Activated CD4-positive, alpha-beta T cell treated with anti-CD3 and anti-CD28 coated beads, Interleukin-2, Interleukin-4, amounts not matched to agents 100 ng/mL and 50 ng/mL, durations not matched to agents 16 hours and 8 hours (primary cell): ENCODE data around the gene LRRC32.
"Not testable (repeated sequence)": the region's sequence is repeated elsewhere in the genome, so short reads cannot be mapped to it uniquely, and the experiment has no call there.

Source experiments
- DNase-seq: peaks from one replicate; pipeline ENCODE4 v3.0.0-alpha.2; 2020; ENCODE audit warnings: low spot score

The LRRC32 gene

GRCh38 chr11:76648061-76648460 is 22.5 kb downstream of the LRRC32 start:
- DNase-seq, result no peak

GRCh38 chr11:76646882-76647534 is 23.5 kb downstream of the LRRC32 start:
- DNase-seq, result no peak

GRCh38 chr11:76644591-76644990 is 26.0 kb downstream of the LRRC32 start:
- DNase-seq, result no peak

GRCh38 chr11:76643711-76644110 is 26.8 kb downstream of the LRRC32 start:
- not testable (repeated sequence) for DNase-seq

GRCh38 chr11:76642341-76642740 is 28.2 kb downstream of the LRRC32 start:
- DNase-seq, result no peak

- DNase-seq, result no peak
These were observed 28.6 kb downstream of the LRRC32 start for GRCh38 chr11:76641905-76642304.

- DNase-seq, result no peak
These were observed 30.0 kb downstream of the LRRC32 start for GRCh38 chr11:76640501-76640900.

- no peak for DNase-seq
These were observed 30.9 kb downstream of the LRRC32 start for GRCh38 chr11:76639621-76640020.

- DNase-seq, result no peak
These were observed 32.0 kb downstream of the LRRC32 start for GRCh38 chr11:76638270-76639197.

- DNase-seq, result no peak
These were observed 32.9 kb downstream of the LRRC32 start for GRCh38 chr11:76637491-76638269.

- DNase-seq, result no peak
These were observed 33.6 kb downstream of the LRRC32 start for GRCh38 chr11:76636826-76637460.

GRCh38 chr11:76635991-76636738 is 34.4 kb downstream of the LRRC32 start:
- DNase-seq, result no peak

- DNase-seq, result no peak
These were observed 35.7 kb downstream of the LRRC32 start for GRCh38 chr11:76634886-76635285.

- no peak for DNase-seq
These were observed 38.1 kb downstream of the LRRC32 start for GRCh38 chr11:76632492-76632891.

GRCh38 chr11:76631566-76632308 is 38.8 kb downstream of the LRRC32 start:
- DNase-seq, result no peak

- DNase-seq, result no peak
These were observed 39.8 kb downstream of the LRRC32 start for GRCh38 chr11:76630600-76631281.

- no peak for DNase-seq
These were observed 40.5 kb downstream of the LRRC32 start for GRCh38 chr11:76629853-76630599.

GRCh38 chr11:76629116-76629852 is 41.3 kb downstream of the LRRC32 start:
- DNase-seq, result peak; percentile 44
